Measurements from ENCODE around the gene GALNT7. TPM values are rescaled to one million over a fixed set of nuclear protein-coding genes. Genes with fewer than 3 reads are reported as not detected.

The GALNT7 gene
- total RNA-seq, 1 donor from 2014 or later = 24.7 TPM

DNA sequence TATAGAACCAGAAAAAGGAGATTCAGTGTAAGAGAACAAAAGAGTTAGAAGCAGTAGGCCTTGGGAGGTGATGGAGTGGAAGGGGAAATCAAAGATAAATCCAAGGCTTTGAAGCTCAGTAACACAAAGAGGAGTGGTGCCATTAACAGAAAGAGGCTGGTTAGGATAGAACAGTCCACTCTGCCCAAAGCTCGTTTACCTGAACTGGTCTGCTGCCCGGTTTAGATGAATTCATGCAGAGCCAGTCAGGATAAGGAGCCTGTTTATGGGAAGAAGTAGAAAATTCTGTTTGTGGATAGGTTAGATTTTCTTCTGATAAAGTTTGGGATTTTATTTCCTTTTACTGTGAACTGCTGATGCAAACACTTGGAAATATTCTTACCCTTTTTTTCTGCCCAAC, 85.0 kb downstream of the GALNT7 start:
- no peaks in the 10 kb centered on the region for H3K27me3 ChIP-seq (ENCODE audit: control insufficient read depth, insufficient read depth, low read length)
- TF ChIP-seq, protein P1, sequence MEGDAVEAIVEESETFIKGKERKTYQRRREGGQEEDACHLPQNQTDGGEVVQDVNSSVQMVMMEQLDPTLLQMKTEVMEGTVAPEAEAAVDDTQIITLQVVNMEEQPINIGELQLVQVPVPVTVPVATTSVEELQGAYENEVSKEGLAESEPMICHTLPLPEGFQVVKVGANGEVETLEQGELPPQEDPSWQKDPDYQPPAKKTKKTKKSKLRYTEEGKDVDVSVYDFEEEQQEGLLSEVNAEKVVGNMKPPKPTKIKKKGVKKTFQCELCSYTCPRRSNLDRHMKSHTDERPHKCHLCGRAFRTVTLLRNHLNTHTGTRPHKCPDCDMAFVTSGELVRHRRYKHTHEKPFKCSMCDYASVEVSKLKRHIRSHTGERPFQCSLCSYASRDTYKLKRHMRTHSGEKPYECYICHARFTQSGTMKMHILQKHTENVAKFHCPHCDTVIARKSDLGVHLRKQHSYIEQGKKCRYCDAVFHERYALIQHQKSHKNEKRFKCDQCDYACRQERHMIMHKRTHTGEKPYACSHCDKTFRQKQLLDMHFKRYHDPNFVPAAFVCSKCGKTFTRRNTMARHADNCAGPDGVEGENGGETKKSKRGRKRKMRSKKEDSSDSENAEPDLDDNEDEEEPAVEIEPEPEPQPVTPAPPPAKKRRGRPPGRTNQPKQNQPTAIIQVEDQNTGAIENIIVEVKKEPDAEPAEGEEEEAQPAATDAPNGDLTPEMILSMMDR (IDR thresholded peaks at IDR 0.05; ENCODE audit: insufficient read depth, low read length, severe bottlenecking) = no peak
- no peak overlapping the region for H3K4me3 ChIP-seq (ENCODE audit: low read depth, low read length)
- FAIRE-seq (no peak), DNase-seq (ENCODE audit: low read depth) (no peak)
- H3K36me3 ChIP-seq (ENCODE audit: control insufficient read depth, insufficient read depth, low read length) = no peaks in the 10 kb centered on the region

DNA sequence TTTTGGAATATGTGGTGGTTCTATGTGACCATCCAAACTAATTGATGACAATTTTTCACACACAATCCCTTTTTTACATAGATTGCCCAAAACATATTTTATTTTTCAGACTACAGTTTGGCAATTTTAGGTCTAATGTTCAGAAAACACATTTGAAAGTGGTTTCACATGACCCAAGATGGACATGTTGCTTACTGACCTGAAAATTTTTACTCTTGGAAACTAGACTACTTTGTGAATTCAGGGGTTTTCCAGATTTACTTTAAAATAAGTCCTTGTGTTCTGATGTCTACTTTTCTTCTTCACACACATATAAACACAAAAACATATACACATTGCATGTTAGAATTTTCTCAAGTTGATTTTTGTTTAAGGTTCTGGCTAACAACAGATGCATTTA, 86.0 kb downstream of the GALNT7 start:
- FAIRE-seq (no peak), DNase-seq (ENCODE audit: low read depth) (no peak)
- Histone ChIP-seq H3K27me3 (ENCODE audit: control insufficient read depth, insufficient read depth, low read length) (no peaks in the 10 kb centered on the region), H3K4me3 (ENCODE audit: low read depth, low read length) (no peak overlapping the region), H3K36me3 (ENCODE audit: control insufficient read depth, insufficient read depth, low read length) (no peaks in the 10 kb centered on the region)
- TF ChIP-seq, protein P1 (IDR thresholded peaks at IDR 0.05; ENCODE audit: insufficient read depth, low read length, severe bottlenecking) = no peak

DNA sequence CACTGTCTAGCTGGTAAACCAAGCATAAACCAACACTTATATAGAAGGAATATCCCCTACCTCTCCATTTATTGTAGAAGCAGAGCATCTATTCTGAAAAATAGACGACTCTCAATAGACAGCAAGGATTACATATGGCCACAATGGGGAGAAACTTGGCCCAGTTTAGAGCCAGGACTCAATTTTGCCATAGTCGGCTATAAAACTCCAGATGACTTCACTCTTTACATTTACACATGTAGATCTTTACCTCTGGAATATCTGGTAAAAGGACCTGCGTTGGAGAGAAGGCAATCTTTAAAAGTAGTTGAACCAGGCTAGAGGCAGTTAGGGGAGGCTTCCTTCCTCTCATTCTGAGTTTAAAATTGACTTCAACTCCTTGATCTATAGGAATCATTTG, 88.2 kb downstream of the GALNT7 start:
- DNase-seq (ENCODE audit: low read depth) = no peak
- FAIRE-seq = no peak
- Histone ChIP-seq H3K36me3 (ENCODE audit: control insufficient read depth, insufficient read depth, low read length) (no peaks in the 10 kb centered on the region), H3K27me3 (ENCODE audit: control insufficient read depth, insufficient read depth, low read length) (no peaks in the 10 kb centered on the region), H3K4me3 (ENCODE audit: low read depth, low read length) (no peak overlapping the region)
- TF ChIP-seq, protein P1 (IDR thresholded peaks at IDR 0.05; ENCODE audit: insufficient read depth, low read length, severe bottlenecking) = no peak

DNA sequence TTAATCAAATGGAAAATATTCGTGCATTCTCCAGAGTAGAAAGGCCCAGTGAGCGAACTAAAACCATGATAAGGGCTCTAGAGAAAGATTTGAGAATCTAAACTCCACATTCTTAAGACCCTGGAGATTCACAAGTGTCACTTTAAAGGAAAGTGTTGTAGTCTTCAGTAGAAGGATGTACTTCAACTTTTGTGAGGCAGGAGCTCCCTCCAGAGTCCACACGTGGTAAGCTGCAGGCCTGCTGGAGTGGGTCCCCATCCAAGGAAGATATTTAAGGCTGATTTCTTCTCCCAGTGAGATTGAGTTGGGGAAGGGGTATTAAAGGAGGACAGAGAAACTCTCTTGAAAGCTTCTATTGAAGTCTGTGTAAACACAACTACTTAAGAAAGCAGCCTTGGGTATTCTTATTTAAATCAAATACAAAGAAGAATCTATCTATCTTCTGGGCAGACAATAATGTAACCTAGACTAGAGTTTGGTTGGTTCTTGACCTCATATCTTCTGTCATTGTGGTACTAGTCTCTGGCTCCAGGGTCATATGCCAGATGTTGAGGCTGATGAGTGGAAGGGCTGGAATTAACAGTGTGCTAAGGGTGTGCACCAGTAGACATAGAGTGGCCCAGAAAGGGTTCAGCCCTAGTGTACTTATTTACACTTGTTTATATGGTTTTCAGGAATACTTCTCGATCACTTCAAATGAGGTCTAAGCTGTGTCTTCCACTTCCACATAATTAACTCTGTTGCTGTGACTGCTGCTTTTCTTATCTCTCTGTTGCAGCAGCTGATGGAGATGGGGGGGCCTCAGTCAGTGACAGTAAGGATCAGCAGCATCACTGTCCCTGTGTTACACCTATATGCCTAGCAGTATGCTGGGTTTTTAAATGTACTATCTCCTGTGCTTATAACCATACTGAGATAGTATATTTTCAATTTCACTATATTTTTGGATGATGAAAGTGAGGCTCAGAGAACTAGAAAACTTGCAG, 89.4 kb downstream of the GALNT7 start:
- Histone ChIP-seq H3K4me3 (ENCODE audit: low read depth, low read length) (no peak overlapping the region), H3K36me3 (ENCODE audit: control insufficient read depth, insufficient read depth, low read length) (no peaks in the 10 kb centered on the region), H3K27me3 (ENCODE audit: control insufficient read depth, insufficient read depth, low read length) (no peaks in the 10 kb centered on the region)
- no peak for FAIRE-seq
- DNase-seq (ENCODE audit: low read depth) = peak; percentile 59
- TF ChIP-seq, protein P1 (IDR thresholded peaks at IDR 0.05; ENCODE audit: insufficient read depth, low read length, severe bottlenecking) = peak; percentile 73

DNA sequence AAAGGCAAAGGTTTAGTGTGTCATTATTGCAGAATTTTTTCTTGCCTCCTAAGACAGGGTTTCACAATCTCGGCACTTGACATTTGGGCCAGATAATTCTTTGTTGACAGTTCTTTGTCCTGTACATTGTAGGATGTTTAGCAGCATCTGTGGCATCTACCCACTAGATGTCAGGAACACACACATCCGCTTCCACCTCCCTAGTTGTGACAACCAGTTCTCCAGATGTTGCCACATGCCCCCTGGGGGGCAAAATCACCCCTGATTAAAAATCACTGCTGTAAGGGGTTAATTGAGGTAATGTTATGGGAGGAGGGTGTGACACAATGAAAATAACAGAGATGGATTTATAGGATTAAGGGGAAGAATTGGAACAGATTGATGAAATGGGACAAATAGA, 90.3 kb downstream of the GALNT7 start:
- TF ChIP-seq, protein P1 (IDR thresholded peaks at IDR 0.05; ENCODE audit: insufficient read depth, low read length, severe bottlenecking) = no peak
- no peaks in the 10 kb centered on the region for H3K36me3 ChIP-seq (ENCODE audit: control insufficient read depth, insufficient read depth, low read length)
- DNase-seq (ENCODE audit: low read depth) (no peak), FAIRE-seq (no peak)
- H3K27me3 ChIP-seq (ENCODE audit: control insufficient read depth, insufficient read depth, low read length) = no peaks in the 10 kb centered on the region
- no peak overlapping the region for H3K4me3 ChIP-seq (ENCODE audit: low read depth, low read length)

Data from bronchial epithelial cell (primary cell).